ENCODE results near the gene KRT76.

The KRT76 gene

DNA sequence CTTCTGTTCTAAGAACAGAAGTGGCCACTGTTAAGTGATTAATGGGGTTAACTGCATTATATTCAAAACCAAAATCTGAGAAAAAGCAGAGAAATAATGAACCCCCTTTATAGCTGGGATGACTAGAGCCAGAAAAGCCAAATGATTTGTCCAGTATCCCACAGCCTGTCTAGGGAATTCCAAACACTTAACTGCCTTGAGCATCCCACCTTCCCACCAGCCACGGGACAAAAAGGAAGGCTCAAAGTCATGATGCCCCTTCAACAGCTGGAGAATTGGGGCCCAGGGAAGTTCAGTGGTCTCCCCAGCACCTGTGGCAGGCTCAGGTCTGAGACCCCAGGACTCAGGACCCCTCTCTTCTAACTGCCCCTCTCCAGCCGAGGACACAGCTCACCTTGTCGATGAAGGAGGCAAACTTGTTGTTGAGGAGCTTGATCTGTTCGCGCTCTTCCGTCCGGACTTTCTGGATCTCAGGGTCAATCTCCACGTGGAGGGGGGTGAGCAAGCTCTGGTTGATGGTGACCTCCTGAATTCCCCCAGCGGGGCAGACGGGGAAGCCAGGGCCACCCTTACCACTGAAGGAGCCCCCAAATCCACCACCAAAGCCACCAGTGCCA, 36.2 kb upstream of the KRT76 start:
- DNase-seq = no peak

DNA sequence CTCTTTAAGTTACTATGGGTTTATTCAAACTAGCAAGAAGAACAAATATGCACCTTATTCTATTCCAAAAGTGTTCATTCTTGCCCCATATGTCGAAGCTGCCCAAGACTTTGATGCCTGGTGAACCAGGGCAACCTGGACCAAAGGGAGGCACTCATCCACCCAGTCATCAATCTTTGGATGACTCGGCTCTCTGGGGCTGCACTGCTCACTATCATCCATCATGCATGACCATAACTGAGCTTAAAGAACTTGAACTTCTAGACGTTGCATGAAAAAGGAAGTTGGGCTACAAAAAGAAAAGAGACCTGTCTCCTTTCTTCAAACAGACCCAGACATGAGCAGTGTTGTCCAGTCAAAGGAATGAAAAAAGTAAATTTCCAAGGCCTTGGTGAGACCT, 35.6 kb upstream of the KRT76 start:
- DNase-seq = no peak

DNA sequence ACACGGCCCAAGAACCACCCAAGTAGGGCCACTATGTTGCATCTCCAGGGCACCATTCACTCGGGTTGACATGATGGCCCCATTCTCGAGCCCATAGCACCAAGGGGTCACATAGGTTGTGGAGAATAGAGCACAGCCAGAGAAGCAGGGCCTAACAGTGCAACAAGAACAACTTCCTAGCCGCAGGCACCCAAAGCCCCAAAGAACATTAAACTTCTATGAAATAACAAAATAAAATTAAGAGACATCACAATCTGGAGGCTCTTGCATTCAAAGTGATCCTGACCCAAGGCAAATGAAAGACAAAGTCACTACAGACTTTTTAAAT, 34.9 kb upstream of the KRT76 start:
- no peak for DNase-seq

DNA sequence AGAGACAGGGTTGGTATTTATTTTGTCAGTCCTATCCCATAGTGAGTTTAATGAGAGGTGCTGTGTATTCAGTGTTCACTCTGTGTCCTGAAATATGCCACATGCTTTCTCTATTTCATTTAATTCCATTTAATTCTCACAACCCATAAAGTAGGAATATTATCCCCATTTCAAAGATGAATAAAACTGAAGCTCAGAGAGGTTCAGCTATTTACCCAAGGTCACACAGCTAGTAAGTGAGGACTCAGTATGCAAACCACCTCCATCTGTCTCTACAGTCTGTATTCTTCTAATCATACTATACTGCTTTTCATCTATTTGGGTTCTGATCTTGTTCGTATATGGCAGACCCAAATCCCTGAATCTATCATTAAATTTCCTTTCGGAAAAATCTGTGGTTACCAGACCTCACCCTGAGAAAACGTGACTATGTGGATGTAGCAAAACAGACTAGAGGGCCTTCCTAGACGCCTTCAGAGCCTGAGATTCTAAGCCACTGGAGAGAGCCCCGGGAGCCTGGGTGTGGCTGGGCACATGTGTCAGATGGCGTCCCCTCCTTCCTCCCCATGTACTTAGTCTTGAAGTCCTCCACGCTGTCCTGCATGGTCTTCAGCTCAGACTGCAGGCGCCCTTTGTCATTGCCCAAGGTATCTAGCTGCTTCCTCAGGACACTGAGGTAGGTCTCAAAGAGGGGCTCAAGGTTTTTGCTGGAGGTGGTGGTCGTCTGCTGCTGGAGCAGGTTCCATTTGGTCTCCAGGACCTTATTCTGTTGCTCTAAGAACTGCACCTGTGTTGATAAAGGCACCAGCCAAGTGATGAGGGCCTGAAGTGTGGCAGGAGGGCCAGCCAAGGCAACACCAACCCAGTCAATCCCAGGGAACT, 34.3 kb upstream of the KRT76 start:
- no peak for DNase-seq

DNA sequence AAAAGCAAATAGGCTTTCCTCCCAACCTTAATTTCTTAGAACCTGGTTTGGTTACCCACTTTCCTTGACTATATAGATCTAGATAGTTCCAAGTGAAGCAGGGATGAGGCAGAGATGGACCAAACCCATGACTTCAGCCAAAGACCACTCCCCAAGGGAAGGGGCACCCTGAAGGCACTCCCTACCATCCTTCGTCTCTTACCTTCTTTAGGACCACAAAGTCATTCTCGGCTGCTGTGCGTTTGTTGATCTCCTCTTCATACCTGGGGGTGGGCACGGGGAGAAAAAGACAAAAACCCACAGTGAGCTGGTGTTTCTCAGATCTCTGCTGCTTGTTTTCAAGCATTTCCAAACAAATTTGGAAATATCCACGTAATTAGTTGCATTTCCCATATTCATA, 33.4 kb upstream of the KRT76 start:
- DNase-seq = no peak

DNA sequence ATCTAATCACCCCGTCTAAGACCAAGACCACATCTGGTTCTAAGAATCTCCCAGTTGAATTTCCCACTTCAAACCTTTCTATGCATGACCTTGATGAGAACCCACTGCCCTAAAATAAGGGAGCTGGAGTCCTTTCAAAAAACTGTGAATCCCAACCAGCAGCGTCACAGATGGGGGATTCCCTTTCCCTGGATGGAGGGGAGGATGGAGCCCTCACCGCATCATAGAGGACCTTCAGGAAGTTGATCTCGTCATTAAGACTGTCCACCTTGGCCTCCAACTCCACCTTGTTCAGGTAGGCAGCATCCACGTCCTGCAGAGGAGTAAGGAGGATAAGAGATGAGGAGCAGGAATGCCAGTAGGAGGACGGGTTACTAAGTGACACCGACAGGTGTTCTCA, 32.0 kb upstream of the KRT76 start:
- DNase-seq = no peak

DNA sequence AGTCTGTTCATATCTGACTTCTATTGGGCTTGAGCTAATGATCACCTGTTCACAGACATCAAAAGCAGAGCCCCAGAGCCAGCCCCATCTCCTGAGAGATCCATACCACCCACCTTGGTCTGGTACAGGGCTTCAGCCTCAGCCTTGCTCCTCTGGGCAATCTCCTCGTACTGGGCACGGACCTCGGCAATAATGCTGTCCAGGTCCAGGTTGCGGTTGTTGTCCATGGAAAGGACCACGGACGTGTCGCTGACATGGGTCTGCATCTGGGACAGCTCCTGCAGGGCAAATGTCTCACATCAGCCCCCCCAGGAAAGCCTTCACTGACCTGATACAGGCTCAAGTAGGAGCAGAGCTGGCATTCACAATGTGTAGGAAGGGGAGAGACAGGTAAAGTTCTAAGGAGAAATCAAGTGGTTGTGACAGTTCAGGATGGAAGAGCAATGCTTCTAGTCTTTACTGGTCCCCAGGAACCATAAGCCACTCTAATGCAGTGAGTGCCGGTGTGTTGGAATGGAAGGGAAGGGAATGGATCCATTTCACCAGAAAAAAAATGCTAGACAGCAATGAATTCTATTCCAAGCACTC, 31.5 kb upstream of the KRT76 start:
- DNase-seq = no peak

DNA sequence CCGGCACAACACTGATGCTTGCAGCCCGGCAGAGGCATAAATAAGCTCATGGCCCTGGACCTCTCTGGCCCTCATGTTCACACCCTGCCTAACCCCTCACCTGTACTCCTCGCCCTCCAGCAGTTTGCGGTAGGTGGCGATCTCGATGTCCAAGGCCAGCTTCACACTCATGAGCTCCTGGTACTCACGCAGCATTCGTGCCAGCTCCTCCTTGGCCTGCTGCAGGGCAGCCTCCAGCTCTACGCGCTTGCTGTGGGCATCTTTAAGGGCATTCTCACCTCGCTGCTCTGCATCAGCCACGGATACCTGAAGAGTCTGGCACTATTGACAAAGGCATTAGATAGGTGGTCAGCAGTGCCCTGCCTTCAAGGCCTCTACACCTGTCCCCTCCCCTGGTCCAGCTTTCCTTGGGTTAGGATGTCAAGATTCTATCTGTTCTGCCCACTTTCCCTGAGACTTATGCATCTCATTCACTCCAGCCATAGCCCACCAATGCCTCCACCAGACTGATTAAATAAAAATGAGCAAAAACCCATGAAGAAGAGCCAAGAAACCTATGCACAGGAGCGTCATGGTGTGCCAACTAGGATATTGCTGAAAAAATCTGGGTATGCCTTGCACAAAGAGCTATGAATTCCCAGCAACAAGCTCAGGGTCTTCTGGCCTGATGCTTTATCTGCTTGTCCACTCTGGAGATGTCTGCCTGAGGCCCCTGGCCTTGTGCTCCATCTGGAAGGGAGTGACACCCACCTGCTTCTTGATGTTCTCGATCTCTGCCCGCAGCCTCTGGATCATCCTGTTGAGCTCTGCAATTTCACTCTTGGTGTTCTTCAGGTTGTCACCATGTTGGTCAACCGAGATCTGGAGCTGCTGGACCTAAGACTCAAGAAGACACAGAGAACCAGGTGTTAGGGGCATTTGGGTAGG, 30.7 kb upstream of the KRT76 start:
- DNase-seq = no peak

DNA sequence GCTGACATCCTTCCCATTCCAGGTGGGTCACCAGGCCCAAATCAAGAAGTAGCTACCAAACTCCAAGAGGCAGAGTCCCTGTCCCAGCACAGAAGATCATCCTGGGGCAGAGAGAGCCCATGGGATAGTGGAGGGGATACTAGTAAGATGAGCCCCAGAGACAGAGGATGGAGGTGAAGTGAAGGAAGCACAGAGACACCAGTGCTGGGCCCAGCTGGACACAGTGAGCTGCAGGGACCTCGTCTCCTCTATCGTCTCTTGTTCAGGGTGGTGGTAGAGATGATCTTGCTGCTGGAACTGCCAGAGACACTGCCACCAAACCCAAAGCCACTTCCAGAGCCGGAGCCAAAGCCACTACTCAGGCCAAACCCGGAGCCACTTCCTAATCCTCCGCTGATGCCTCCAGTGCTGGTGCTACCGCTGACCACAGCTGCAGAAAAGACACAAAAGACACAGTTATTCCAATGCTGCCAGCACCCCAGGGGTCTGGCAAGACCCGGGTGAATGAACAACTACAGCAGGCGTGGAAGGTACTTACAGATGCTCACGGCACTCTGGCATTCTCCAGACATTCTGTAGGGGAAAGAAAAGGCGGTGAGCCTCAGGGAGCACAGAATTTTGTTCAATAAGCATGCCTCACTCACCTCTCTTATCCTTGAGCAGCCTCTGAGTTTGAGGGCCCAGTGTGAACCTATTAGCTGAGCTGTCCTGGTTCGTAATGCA, 29.8 kb upstream of the KRT76 start:
- DNase-seq = no peak

DNA sequence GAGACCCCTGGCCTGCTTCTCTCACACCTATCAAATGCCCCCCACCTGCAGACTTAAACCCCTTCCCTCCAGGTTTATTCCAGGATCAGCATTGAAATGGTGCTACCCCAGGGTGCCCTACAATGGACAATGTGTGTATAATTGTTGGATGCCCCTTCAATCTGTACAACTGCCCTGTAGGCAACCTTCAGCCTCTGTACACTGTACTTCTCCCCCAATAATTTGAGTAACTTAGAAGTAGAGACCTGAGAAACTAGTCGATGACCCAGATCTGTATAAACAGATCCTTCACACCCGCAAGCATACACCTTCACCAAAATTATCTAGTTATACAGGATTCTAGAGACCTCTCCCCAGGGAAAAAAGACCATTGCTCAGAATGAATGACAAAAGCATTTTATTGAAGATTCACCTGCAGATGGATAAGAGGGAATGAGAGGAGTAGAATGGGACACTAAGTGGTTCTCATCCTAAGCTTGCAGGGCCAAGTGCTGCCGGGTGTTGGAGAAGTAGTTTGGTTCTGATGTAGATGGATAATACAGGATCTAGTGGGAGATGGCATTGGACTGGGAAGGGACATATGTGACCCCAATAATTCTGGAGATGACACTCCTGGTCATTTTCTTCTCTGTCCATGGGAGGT, 29.1 kb upstream of the KRT76 start:
- no peak for DNase-seq

DNA sequence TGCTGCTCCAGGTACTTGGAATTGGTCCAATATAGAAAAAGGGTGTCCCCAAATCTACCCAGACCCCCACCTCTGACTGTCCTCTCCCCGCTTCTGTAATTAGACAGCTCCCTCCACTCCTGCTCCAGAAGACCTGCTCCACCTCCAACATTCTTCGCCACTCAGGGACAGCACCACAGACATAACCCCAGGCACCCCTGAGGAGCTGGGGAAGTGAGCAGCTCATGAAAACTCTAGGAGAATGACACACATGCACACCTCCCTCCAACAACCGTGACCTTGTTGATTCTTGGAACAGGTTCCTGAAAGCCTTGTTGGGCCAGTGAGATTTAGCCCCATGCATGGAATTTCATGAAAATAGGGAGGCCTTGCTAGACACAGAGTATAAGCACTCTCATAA, 28.6 kb upstream of the KRT76 start:
- no peak for DNase-seq

DNA sequence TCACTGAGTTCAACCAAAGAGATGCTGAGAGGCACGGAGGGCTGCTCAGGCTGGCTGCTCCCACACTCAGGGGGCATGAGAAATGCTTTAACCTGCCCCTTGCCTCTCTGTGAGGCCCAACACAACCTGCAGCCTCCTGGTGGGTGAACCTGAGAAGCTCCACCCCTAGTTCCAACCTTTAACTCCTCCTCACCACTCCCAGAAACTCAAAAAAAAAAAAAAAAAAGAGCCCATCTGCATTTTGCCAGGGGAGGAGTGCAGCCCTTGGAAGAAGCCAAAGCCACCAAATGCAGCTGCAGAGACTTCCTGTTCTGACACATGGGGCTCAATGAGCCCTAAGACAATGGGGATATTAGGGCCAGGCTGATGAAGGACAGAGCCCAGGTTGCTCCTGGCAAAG, 27.9 kb upstream of the KRT76 start:
- DNase-seq = no peak

DNA sequence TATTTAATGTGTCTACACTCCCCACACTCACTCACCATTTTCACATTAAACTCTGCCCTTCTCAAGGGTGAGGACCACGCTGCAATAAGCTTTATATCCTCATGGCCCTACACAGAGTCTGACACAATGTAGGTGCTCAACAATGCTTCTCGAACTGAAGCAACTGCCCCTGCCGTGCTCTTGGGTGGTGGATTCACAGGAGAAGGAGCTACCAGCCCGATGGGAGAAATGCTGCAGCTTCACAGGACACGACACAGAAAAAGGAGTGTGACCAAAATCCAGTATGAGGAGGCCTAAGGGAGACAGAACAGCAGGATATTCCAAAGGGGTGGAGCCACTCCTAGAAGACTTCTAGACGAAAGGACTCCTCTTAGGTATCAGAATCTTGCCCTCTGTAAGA, 25.3 kb upstream of the KRT76 start:
- DNase-seq = no peak

DNA sequence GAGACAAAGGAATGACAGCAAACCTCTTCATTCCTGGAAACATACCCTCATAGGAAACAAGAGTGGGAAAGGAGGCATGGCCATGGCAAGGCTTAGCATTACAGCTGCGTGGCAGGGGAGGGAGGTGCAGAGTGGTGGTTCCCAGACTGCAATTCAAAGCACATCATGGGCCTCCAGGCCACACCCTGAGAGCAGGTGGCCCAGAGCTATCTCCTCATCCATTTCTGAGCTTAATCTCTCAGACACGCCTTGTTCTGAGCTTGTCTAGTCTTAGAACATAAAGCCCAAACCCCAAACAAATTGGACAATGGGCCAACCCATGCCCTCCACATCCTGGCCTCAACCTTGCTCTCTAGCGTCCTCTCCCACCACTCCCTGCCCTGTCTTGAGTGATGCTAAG, 24.6 kb upstream of the KRT76 start:
- DNase-seq = no peak

DNA sequence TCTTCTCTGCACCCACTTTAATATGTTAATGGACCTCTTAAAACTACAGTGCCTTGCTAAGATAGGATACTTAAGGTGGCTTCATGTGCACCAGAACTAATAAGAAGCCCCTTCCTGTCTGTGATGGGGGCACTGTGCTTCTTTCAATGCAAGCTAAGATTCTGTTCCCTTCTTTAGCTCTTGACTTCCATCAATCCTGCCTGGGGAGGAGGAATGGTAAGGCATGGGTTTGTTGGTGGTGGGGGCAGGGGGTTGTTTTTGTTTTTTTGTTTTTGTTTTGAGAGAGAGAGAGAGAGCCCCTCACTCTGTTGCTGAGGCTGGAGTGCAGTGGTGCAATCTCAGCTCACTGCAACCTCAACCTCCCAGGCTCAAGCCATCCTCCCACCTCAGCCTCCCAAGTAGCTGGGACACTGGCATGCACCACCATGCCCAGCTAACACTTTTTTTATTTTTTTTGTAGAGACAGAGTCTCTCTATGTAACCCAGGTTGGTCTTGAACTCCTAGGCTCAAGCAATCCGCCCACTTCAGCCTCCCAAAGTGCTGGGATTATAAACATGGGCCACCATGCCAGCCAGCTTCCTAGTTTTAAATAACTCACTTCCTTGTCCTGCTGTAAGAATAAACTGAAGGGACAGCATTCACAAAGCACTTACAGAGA, 23.2 kb upstream of the KRT76 start:
- no peak for DNase-seq

DNA sequence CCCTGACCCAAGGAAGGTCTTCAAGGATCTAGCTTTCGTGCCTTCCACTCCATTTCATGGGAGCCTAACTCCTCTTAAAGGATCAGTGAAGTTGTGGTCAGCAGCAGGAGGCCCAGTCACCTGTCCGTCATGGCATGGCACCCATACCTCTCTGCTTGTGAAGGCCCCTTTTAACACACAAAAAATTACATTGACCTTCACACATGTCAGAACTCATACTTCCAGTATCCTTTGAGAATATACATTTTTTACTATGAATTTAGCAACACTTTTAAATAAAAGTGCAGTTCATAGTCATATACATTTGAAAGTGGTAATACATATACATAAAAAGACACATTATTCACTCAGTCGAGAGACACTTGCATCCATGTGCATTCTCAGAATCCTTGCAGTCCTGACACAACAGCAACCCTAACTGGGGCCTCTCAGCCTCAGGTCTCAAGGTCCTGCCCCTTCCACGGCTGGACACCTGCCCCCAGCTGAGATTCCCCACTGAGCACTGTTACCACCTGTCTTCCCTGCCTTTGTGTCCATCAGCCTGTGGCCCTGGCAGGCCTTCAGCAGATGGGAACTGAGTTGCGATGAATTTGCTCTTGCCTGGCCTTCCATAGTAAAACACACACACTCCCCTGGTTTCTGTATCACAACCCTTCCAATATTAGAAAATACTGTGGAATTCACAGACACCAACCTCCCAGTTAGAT, 22.5 kb upstream of the KRT76 start:
- no peak for DNase-seq

DNA sequence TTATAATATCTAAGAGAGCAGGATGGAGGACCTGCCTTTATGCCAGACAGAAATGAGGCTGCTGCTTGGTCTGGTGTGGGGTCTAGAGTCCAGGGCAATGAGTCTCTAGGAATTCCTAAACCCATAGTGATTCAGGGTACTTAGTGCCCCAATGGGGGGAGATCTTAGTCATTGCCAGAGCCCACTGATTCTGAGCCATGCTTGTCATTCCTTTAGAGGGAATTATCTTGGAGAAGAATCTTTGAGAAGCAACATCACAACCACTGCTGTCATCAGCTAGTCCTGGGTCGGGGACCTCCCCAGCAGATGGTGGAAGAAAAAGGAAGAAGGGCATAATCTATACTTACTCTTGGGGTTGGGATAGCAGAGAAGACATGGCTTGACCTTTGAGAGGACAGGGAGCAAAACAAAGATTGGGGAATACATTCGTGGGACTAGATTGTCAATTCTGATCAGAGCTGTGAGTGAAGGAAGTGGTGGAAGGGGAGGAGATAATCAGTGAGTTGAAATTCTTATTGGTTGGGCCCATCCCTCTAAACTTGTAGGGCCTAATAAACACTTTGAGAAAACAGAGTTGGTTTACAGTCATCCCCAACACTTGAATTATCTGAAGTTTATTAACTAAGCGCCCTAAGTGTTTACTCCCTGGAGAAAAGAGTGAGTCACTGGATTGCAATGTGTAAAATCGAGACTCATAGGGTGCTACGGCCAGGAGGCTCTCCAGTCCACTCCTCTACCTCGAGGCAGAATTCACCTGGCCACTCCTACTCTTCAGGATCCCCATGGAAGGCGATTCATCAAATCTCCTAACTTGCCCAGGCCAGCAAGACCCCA, 21.7 kb upstream of the KRT76 start:
- peak; percentile 58 for DNase-seq

DNA sequence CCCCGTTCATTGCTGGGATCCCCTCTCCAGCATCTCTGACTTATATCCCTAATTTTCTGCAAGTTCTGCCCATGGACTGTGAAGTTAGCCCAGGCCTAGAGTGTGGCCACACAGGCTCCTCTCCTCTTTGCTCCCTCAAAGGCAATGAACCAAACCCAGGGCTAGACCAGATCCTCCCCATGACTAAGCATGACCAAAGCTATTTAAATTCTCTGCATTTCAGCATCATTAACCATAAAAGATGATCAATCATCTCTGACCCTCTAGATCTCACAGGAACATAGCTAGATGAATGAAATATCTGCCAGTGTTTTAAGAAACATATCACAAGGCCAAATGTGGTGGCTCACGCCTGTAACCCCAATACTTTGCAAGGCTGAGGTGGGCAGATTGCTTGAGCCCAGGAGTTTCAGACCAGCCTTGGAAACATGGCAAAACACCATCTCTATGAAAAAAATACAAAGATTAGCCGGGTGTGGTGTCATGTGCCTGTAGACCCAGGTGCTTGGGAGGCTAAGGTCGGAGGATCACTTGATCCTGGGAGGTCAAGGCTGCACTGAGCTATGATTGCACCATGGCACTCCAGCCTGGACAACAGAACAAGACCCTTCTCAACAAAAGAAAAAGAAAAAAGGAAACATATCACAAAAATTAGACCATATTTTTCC, 21.0 kb upstream of the KRT76 start:
- peak; percentile 83 for DNase-seq

DNA sequence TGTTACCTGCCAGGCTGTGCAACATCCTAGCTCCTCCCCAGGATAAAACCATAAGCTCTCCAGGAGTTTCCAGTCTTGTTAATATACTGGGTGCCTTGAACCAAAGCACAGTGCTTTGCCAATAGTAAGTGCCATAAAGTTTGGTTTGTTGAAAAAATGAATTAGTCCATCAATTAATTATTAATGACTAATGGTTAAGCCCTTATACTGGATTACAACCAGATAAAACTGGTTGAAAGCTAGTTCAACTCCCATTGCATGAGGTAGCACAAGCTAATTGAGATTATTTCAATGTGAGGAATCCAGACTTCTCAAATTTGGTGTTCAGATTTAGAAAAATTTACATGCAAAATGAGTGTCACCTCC, 20.4 kb upstream of the KRT76 start:
- DNase-seq = no peak

Measured in HCEC 1CT (cell line).